GM18867 (cell line): ENCODE data around the gene HIRIP3.
"Not testable (repeated sequence)": the region's sequence is repeated elsewhere in the genome, so short reads cannot be mapped to it uniquely, and the experiment has no call there.

ENCODE experiments used
- ATAC-seq: cut with Tn5 transposase; IDR thresholded peaks from one replicate; pipeline ENCODE4 v1.9.1; 2021; ENCODE audit warnings: mild to moderate bottlenecking, moderate library complexity; ENCODE audit not compliant: unreplicated experiment

Gene HIRIP3

DNA sequence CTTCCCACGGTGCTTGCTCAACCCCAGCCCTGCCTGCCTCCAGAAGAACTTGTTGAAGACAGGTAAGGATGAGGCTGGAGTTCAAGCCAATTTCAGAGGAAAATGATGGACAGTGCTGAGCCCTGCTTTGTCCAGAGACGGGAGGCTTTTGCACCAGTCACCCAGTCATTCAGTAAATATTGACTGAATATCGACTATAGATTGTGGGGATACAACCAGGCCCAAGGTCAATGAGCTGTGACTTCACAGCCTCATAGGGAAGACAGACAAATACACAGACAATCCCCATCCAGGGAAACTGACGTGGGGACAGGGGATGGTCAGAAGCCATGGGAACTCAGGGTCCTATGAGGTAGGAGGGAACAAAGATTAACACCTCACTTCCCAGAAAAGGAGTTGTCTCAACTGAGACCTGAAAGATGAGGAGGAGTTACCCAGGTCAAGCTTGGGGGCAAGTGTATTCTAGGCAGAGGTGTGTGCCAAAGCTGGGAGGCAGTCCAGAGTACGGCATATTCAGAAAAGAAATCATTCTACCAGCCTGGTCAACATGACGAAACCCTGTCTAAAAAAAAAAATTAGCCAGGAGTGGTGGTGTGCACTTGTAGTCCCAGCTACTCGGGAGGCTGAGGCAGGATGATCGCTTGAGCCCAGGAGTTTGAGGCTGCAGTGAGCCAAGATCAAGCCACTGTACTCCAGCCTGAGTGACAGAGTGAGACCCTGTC is 21.3 kb upstream of the HIRIP3 start:
- no peak for ATAC-seq

GRCh38 chr16:30015450-30015849 is 20.0 kb upstream of the HIRIP3 start:
- not testable (repeated sequence) for ATAC-seq

DNA sequence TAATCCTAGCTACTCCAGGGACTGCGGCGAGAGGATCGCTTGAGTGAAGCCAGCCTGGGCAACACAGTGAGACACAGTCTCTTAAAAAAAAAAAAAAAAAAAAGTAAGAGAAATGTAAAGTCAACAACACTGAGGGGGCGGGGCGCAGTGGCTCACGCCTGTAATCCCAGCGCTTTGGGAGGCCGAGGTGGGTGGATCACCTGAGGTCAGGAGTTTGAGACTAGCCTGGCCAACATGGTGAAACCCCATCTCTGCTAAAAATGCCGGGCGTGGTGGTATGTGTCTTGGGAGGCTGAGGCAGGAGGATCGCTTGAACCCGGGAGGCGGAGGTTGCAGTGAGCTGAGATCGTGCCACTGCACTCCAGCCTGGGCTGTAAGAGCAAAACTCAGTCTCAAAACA is 17.2 kb upstream of the HIRIP3 start:
- not testable (repeated sequence) for ATAC-seq

- ATAC-seq: no peak
Measured at GRCh38 chr16:30011714-30012504, 16.5 kb upstream of the HIRIP3 start.

GRCh38 chr16:30010844-30011713 is 15.7 kb upstream of the HIRIP3 start, which contains the start of gene DOC2A:
Gene DOC2A, minus strand, starts transcription at chr16:30011027. Its CDS starts 805 bp downstream, at chr16:30010222.
- ATAC-seq: no peak

- no peak for ATAC-seq
Measured at GRCh38 chr16:30009990-30010843, 14.8 kb upstream of the HIRIP3 start.

DNA sequence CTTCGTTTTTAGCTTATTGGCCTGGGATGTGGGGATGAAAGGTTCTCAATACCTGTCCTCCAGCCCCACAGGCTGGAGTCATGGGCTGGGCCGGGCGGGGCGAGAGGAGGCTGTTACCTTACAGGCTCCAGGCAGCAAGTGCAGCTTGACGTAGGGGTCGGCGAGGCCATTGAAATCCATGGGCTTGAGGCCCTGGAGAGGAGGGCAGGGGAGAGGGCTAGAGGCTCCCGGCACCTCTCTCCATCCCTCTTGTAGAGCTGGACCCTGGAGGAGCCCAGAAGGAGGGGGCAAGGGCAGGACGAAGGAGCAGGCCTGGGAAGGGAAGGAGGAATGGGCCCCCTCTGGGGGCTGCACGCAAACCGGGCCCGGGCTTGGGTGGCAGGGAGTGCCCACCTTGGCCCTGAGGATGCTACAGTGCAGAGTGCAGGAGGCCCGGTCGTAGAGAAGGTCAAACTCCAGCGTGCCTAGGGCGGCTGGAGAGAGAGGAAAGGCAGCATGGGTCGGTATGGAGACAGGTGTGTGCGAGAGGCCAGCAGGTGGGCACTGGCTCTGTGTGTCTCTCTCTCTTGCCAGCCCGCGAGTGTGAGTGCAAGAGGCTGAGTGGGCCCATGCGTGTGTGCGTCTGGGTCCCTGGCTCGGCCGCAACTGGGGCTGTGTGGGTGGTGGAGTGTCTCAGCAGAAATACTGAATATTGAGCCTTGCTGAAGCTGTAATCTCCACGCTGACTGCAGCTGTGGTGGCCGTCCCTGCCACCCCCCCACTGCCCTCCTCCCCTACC is 13.9 kb upstream of the HIRIP3 start:
- ATAC-seq: no peak

- ATAC-seq: no peak
Measured at GRCh38 chr16:30007378-30007895, 12.0 kb upstream of the HIRIP3 start.

DNA sequence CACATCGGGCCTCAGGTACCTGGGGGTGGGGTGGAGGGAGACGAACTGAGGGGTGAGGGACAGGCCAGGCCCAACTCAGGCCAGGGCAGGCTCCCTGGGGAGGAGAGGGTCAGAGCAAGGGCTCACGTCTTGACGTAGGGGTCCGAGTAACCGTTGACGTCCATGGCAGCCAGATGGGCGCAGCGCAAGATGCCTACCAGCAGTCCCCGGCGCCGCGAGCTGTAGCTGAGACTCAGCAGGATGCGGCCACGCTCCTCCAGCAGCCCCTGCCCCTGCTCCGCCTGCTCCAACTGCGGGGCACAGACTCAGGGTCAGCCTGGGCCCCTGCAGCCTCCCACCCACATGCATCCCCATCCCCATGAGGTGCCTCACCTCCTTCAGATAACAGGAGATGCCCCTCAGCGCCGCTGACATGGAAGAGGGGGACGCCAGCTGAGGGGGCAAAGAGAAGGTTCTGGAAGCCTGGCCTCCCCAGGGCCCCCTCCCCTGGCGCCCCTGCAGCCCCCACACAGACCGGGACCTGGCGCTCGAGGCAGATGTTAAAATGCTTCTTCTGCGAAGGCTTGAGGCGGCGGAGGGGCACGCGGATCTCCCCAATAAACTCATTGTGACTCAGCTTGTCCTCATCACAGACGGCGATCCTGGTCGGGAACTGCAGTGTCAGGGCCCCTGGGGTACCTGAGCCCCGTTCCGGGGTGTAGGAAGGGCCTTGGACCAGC is 11.4 kb upstream of the HIRIP3 start:
- ATAC-seq: no peak

- ATAC-seq: no peak
Measured at GRCh38 chr16:30006095-30006473, 10.7 kb upstream of the HIRIP3 start.

- ATAC-seq: no peak
Measured at GRCh38 chr16:30005341-30006094, 10.1 kb upstream of the HIRIP3 start.

DNA sequence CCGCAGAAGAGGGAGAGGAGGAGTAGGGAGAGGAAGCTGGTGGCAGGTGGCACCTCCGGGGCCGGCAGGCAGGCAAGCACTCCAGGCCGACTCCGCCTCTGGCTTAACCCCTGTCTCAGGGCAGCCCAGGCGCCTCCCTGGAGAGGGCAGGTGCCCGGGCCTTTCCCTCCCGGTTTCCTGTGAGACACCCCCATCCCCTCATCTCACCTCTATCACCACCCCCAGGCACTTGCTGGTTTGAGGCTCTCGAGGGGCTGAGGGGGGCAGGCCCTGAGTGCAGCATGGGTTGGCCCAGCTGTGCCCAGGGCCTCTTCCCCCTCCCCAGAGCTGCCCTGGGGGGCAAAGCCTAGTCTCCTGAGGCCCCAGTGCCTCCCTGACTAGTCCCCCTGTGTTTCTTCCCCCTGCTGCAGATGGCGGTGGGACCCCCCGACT is 9.4 kb upstream of the HIRIP3 start:
- no peak for ATAC-seq

- no peak for ATAC-seq
Measured at GRCh38 chr16:30004424-30004776, 9.0 kb upstream of the HIRIP3 start.

DNA sequence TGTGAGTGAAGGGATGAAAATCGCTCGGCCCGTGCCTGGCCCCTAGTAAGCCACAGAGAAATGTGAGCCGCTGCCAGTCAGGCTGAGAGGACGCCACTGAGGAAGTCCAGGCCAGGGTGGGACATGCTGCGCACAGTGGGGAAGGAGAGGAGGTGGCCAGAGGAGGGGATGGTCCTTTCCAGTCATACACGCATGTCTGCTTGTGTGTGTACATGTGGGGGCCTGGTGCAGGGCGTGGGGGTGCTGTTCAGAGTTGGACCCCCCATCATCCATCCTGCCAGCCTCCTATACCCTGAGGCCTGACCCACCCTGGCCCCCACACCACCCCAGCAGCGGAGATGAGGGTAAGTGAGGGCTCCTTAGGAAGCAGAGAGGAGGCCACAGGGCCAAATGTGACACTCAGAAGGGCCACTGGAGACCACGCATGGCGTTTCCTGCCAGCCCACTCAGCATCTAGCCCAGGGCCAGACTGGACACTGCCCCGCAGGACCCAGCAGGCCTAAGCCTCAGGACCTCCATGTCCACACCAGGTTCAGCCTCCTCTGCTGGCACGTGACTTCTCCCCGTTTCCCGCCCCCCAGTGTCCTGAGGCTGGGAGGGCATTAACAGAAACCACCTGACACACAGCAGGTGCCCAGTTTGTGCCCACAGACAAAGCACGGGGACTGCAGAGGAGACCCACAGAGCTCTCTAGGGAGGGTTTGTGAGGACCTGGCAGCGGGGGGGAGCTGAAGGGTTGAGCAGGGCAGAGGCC is 8.4 kb upstream of the HIRIP3 start:
- ATAC-seq: no peak

DNA sequence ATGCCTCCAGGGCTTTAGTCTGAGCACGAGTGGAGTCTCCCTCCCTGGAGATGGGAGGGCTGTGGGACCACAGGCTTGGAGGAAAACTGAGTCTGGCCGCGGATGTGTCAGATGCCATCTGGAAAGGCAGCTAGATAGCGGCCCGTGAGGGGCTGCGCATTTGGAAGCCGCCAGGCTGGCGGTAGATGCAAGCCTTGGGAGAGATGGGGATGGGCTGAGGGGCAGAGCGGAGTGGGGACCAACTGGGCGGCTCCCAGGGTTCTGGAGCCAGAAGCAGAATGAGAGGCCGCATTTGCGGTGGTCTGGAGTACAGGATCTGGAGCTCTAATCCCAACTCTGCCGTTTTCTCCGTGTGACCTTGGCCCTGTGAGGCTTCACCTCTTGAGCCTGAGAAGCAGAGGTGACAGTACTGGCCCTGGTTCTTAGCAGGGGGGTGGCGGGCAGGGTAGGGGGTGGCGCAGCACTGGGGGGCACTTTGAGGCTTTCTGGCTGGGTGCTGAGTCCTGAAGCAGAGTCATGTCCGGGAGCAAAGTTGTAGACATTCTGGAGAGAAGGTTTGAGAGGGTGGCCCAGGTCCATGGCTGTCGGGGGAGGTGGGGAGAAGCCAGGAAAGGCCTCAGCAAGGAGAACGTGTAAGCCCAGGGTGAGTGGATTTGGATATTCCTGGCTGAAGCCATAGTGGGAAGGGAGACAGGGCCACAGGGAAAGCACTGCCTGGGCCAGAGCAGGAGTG is 7.4 kb upstream of the HIRIP3 start:
- ATAC-seq: no peak

GRCh38 chr16:30000735-30001631 is 5.6 kb upstream of the HIRIP3 start:
- no peak for ATAC-seq
